ENCODE measurements around the gene BCKDHB.

DNA sequence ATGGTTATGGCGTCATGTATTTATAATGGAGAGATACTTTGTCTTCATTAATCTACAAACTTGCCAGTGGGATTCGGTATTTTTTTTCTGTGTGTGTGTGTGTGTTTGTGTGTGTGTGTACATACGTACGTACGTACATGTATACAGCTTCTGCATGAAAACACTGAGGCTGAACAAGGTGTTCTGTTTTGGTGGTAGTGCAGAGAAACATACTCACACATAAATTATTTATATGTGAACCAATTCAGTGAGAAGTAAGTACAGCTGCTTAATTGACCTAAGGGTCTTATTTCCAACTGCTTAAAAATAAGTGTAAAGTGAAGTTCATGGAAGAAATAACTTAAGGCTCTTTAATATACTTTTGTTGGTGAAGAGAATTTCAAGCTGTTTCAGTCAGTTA is 234.2 kb downstream of the BCKDHB start:
- TF ChIP-seq, protein P1, sequence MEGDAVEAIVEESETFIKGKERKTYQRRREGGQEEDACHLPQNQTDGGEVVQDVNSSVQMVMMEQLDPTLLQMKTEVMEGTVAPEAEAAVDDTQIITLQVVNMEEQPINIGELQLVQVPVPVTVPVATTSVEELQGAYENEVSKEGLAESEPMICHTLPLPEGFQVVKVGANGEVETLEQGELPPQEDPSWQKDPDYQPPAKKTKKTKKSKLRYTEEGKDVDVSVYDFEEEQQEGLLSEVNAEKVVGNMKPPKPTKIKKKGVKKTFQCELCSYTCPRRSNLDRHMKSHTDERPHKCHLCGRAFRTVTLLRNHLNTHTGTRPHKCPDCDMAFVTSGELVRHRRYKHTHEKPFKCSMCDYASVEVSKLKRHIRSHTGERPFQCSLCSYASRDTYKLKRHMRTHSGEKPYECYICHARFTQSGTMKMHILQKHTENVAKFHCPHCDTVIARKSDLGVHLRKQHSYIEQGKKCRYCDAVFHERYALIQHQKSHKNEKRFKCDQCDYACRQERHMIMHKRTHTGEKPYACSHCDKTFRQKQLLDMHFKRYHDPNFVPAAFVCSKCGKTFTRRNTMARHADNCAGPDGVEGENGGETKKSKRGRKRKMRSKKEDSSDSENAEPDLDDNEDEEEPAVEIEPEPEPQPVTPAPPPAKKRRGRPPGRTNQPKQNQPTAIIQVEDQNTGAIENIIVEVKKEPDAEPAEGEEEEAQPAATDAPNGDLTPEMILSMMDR (IDR thresholded peaks at IDR 0.05; ENCODE audit: low read length) = no peak
- TF ChIP-seq EZH2 (optimal IDR thresholded peaks at IDR 0.05; ENCODE audit: low read depth, low read length) = no peak
